Fibroblast of mammary gland (primary cell): ENCODE measurements around the gene FAM20C.

ENCODE experiments used
- DNase-seq: peaks from one replicate; pipeline ENCODE4 v3.0.0-alpha.2; 2010; ENCODE audit warnings: low read depth
- H3K4me3 ChIP-seq: 2 replicates; pipeline ENCODE4 v1.5.1; 2011; ENCODE audit warnings: low read depth, mild to moderate bottlenecking, low read length, moderate library complexity; ENCODE audit not compliant: control insufficient read depth
- CTCF ChIP-seq: conservative IDR thresholded peaks from 2 replicates; pipeline ENCODE4 v1.5.1; 2011; ENCODE audit warnings: low read depth, low read length, inconsistent platforms; ENCODE audit not compliant: control insufficient read depth, insufficient read depth

FAM20C gene

GRCh38 chr7:154096-154799 is 38.1 kb upstream of the FAM20C start:
- no peak overlapping the region for H3K4me3 ChIP-seq
- DNase-seq: no peak
- no peak for TF ChIP-seq CTCF

GRCh38 chr7:155469-155900 is 36.9 kb upstream of the FAM20C start:
- no peak for DNase-seq
- no peak for TF ChIP-seq CTCF
- no peak overlapping the region for H3K4me3 ChIP-seq

GRCh38 chr7:156111-157007 is 36.0 kb upstream of the FAM20C start:
- DNase-seq: no peak
- no peak overlapping the region for H3K4me3 ChIP-seq
- TF ChIP-seq CTCF: no peak

- no peak overlapping the region for H3K4me3 ChIP-seq
- TF ChIP-seq CTCF: no peak
- DNase-seq: no peak
Observed at GRCh38 chr7:157008-157310, 35.4 kb upstream of the FAM20C start.

- TF ChIP-seq CTCF: no peak
- no peak overlapping the region for H3K4me3 ChIP-seq
- no peak for DNase-seq
Observed at GRCh38 chr7:157771-158625, 34.4 kb upstream of the FAM20C start.

GRCh38 chr7:158771-159170 is 33.6 kb upstream of the FAM20C start:
- no peak for TF ChIP-seq CTCF
- DNase-seq: no peak
- no peak overlapping the region for H3K4me3 ChIP-seq
